PC-9 (cell line): ENCODE results near the gene TAL1.

Experiments used
- CTCF ChIP-seq: fragments of 200-600 bp; sonication (generic); conservative IDR thresholded peaks from 2 replicates; pipeline ENCODE4 v1.6.1; 2017; ENCODE audit warnings: mixed run types, antibody characterized with exemption, mild to moderate bottlenecking, moderate library complexity
- EZH2 ChIP-seq: fragments of 200-600 bp; sonication (generic); IDR thresholded peaks from 2 replicates; pipeline ENCODE4 v1.8.0; 2017; ENCODE audit warnings: antibody characterized with exemption, low read depth

- TF ChIP-seq CTCF (no peak), EZH2 (no peak)
Measured at GRCh38 chr1:47231301-47232186, 481 bp downstream of the TAL1 start.
